C4-2B (cell line): ENCODE data around the gene CACNB2.

Experiments
- ZFX ChIP-seq: fragments of 450-650 bp; IDR thresholded peaks from 2 replicates; pipeline ENCODE4 v1.6.1; 2017
- TF ChIP-seq, protein P1 (sequence below): fragments of 450-650 bp; conservative IDR thresholded peaks from 2 replicates; pipeline ENCODE4 v1.5.1; 2017; ENCODE audit warnings: mild to moderate bottlenecking

DNA sequence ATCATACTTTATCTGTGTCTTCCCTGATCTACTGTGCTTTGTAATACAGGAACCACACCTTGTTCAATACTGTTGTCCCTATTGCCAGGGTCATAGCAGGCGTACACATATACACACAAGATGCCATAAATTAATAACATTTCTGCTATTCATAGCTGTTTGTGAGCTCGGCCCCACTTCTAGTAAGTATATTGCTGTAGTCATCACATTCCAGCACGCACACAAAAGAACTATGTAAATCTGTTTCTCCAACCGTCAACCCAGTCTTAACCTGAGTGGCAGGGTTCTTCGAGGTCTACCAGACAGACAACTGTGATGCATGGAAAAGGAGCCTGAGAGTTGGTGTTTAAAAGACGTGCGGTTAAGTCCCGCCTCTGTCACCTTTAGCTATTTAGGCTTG is 5.7 kb upstream of the CACNB2 start:
- TF ChIP-seq, protein P1, sequence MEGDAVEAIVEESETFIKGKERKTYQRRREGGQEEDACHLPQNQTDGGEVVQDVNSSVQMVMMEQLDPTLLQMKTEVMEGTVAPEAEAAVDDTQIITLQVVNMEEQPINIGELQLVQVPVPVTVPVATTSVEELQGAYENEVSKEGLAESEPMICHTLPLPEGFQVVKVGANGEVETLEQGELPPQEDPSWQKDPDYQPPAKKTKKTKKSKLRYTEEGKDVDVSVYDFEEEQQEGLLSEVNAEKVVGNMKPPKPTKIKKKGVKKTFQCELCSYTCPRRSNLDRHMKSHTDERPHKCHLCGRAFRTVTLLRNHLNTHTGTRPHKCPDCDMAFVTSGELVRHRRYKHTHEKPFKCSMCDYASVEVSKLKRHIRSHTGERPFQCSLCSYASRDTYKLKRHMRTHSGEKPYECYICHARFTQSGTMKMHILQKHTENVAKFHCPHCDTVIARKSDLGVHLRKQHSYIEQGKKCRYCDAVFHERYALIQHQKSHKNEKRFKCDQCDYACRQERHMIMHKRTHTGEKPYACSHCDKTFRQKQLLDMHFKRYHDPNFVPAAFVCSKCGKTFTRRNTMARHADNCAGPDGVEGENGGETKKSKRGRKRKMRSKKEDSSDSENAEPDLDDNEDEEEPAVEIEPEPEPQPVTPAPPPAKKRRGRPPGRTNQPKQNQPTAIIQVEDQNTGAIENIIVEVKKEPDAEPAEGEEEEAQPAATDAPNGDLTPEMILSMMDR = no peak
- TF ChIP-seq ZFX = no peak
